B cell (primary cell): ENCODE results near the gene ROPN1B. TPM values are rescaled to one million over a fixed set of nuclear protein-coding genes. Genes with fewer than 3 reads are reported as not detected.

Experiments used
- ATAC-seq: fragments of 200-7000 bp; cut with Tn5 transposase; one replicate; pipeline ENCODE4 v1.10.0; 2021; ENCODE audit warnings: low read depth, mild to moderate bottlenecking, moderate number of reproducible peaks, moderate library complexity
- CTCF ChIA-PET: fragments of 350-600 bp; sonication (Branson Sonifier 250); formaldehyde crosslinking; loops from one replicate; lab custom pipeline; 2021; ENCODE audit warnings: antibody characterized with exemption, inconsistent platforms; lab: Charles Lee
- POLR2A ChIA-PET: fragments of 350-600 bp; sonication (Branson Sonifier 250); formaldehyde crosslinking; loops from one replicate; lab custom pipeline; 2021; ENCODE audit warnings: antibody characterized with exemption; lab: Charles Lee
- DNase-seq: peaks from one replicate; pipeline ENCODE4 v3.0.0; 2013
- H2AFZ ChIP-seq: 2 replicates; pipeline ENCODE4 v1.6.1; 2012; ENCODE audit warnings: mild to moderate bottlenecking, low read depth, low read length; ENCODE audit not compliant: insufficient read depth, poor library complexity, severe bottlenecking
- H3K27ac ChIP-seq, 2 donors: 1 replicate in 1 of 2; 2 replicates in 1 of 2; pipeline ENCODE4 v1.5.1; 2012 to 2013; ENCODE audit warnings: low read length in 2 of 2, mild to moderate bottlenecking in 2 of 2, moderate library complexity in 1 of 2
- H3K27me3 ChIP-seq, 4 experiments: fragments of 200-600 bp in 1 of 4; sonication (generic) in 1 of 4; replicated peaks in 1 of 4; 1 replicate in 2 of 4; 2 replicates in 2 of 4; pipeline versions ENCODE4 v1.6.1 to v1.7.0; 2013 to 2016; ENCODE audit warnings: low read length in 3 of 4, mild to moderate bottlenecking in 2 of 4, mixed read lengths in 1 of 4, moderate library complexity in 1 of 4; ENCODE audit not compliant: insufficient read depth in 4 of 4, control insufficient read depth in 3 of 4; ENCODE audit errors: control extremely low read depth in 1 of 4
- H3K36me3 ChIP-seq, 2 experiments: replicated peaks in 1 of 2; 1 replicate in 1 of 2; 2 replicates in 1 of 2; pipeline versions ENCODE4 v1.6.1 to v1.7.1; 2013; ENCODE audit warnings: low read length in 1 of 2; ENCODE audit not compliant: insufficient read depth in 2 of 2, control insufficient read depth in 1 of 2; ENCODE audit errors: control extremely low read depth in 1 of 2, extremely low read depth in 1 of 2
- H3K4me1 ChIP-seq, 2 donors: fragments of 200-600 bp in 1 of 2; sonication (generic) in 1 of 2; 1 replicate in 1 of 2; 2 replicates in 1 of 2; pipeline versions ENCODE4 v1.5.1 to v1.6.1; 2013 to 2017; ENCODE audit warnings: low read length in 2 of 2; ENCODE audit not compliant: control insufficient read depth in 2 of 2, insufficient read depth in 2 of 2
- H3K4me2 ChIP-seq: replicated peaks from 2 replicates; pipeline ENCODE3; 2012; ENCODE audit warnings: mild to moderate bottlenecking, low read depth, low read length; ENCODE audit not compliant: poor library complexity, severe bottlenecking
- H3K4me3 ChIP-seq, 5 experiments: fragments of 200-600 bp in 1 of 5; sonication (generic) in 1 of 5; 1 replicate in 3 of 5; 2 replicates in 2 of 5; pipeline versions ENCODE4 v1.5.1 to v1.7.0; 2011 to 2016; ENCODE audit warnings: low read length in 4 of 5, mild to moderate bottlenecking in 4 of 5, low read depth in 2 of 5, control low read depth in 1 of 5, moderate library complexity in 1 of 5; ENCODE audit not compliant: insufficient read depth in 1 of 5; ENCODE audit errors: control extremely low read depth in 1 of 5, extremely low read depth in 1 of 5
- H3K79me2 ChIP-seq: fragments of 200-600 bp; sonication (generic); one replicate; pipeline ENCODE4 v1.6.0; 2016; ENCODE audit warnings: low read length; ENCODE audit not compliant: control insufficient read depth, insufficient read depth
- H3K9ac ChIP-seq: fragments of 200-600 bp; sonication (generic); 2 replicates; pipeline ENCODE4 v1.6.1; 2017; ENCODE audit warnings: mild to moderate bottlenecking, low read length, moderate library complexity
- H3K9me3 ChIP-seq, 3 donors: one replicate each; pipeline versions ENCODE4 v1.6.1 to v1.7.1; 2013; ENCODE audit warnings: low read length in 2 of 3; ENCODE audit not compliant: control insufficient read depth in 2 of 3, insufficient read depth in 1 of 3; ENCODE audit errors: control extremely low read depth in 1 of 3
- H4K20me1 ChIP-seq: 2 replicates; pipeline ENCODE4 v1.6.0; 2012; ENCODE audit warnings: mild to moderate bottlenecking, low read length; ENCODE audit not compliant: insufficient read depth, control insufficient read depth, poor library complexity, severe bottlenecking
- H3K27ac Mint-ChIP-seq: one replicate; pipeline ENCODE4 v1.8.0; 2021; ENCODE audit warnings: mixed read lengths
- H3K27me3 Mint-ChIP-seq: one replicate; pipeline ENCODE4 v1.8.0; 2021; ENCODE audit warnings: mixed read lengths
- H3K4me1 Mint-ChIP-seq: one replicate; pipeline ENCODE4 v1.8.0; 2021; ENCODE audit warnings: mixed read lengths
- H3K4me3 Mint-ChIP-seq: one replicate; pipeline ENCODE4 v1.8.0; 2021; ENCODE audit warnings: mixed read lengths
- H3K9me3 Mint-ChIP-seq: one replicate; pipeline ENCODE4 v1.8.0; 2022; ENCODE audit warnings: mixed read lengths; ENCODE audit not compliant: insufficient read depth
- EZH2 ChIP-seq: IDR thresholded peaks from 2 replicates; pipeline ENCODE4 v1.6.1; 2012; ENCODE audit warnings: borderline replicate concordance, low read depth, mild to moderate bottlenecking, moderate library complexity, low read length; ENCODE audit not compliant: insufficient read depth, poor library complexity, severe bottlenecking
- WGBS: methylation state at CpG from one replicate; pipeline ENCODE4 v1.1.5; 2013; ENCODE audit warnings: missing lambda C conversion rate; ENCODE audit not compliant: insufficient coverage; 5-methylcytosine and 5-hydroxymethylcytosine counted together
- intact Hi-C: fragments of 100-400 bp; cut with micrococcal nuclease; formaldehyde crosslinking; loops from one replicate; pipeline ENCODE4 v1.10.0; 2022
- polyA plus RNA-seq: library from polyadenylated mRNA; depleted of rRNA; stranded (reverse); fragments of >200 nt; gene quantifications from 2 replicates; pipeline ENCODE4 v1.2.3, GENCODE V29; 2012
- total RNA-seq, 2 donors: library from RNA; stranded (reverse); fragments of 120-200 nt in 1 of 2; gene quantifications; 1 replicate in 1 of 2; 2 replicates in 1 of 2; pipeline versions ENCODE4 v1.2.3 to v1.2.4, GENCODE V29; 2013 to 2022
- TF ChIP-seq, protein P1 (sequence below): fragments of 200-600 bp; IDR thresholded peaks from one replicate; pipeline ENCODE4 v1.8.0; 2022; ENCODE audit warnings: antibody characterized with exemption, mild to moderate bottlenecking

ROPN1B gene
- total and polyA plus RNA-seq, 2 donors (not counting 1 experiment from before 2014, with no cell fraction given): not detected

DNA sequence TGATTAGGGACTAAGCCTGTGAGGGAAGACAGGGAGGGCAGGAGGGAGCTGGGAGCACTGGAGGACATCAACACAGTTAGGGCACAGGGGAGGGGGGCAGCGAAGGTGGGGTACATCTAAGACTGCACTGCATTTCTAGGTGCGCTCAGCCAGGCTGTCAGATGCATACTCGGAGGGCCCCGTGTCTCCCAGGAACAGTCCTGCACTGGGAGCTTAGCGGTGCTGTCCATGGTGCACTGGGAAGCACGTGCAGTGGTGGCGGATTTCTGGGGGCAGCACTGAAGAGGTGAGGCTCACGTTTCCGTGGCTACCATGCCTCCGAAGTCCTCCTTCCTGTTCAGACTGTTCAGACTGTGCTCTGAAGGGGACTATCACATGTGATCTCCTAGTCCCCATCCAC is 54.4 kb downstream of the ROPN1B start:
- H3K9ac ChIP-seq: no peak overlapping the region
- H3K4me1 ChIP-seq: peaks cover 0 to 17% of the 10 kb centered on the region in 2 donors
- POLR2A ChIA-PET: no interaction called here
- H3K4me2 ChIP-seq: no peak overlapping the region
- DNase-seq (no peak), ATAC-seq (no peak)
- H4K20me1 ChIP-seq: no peaks in the 10 kb centered on the region
- intact Hi-C loops: no loop called here
- no peak overlapping the region for H3K4me3 ChIP-seq
- no peaks in the 10 kb centered on the region for H3K79me2 ChIP-seq
- Mint-ChIP-seq H3K4me1 (peaks cover 14% of the 10 kb centered on the region), H3K4me3 (no peak overlapping the region), H3K27ac (no peak overlapping the region), H3K27me3 (no peaks in the 10 kb centered on the region), H3K9me3 (peaks cover 3% of the 10 kb centered on the region)
- peaks cover 0 to 6% (median 6%) of the 10 kb centered on the region in 3 donors for H3K9me3 ChIP-seq
- H2AFZ ChIP-seq: no peak overlapping the region
- H3K36me3 ChIP-seq: peaks cover 0 to 12% of the 10 kb centered on the region in 2 experiments
- CTCF ChIA-PET: no interaction called here
- no peaks in the 10 kb centered on the region for H3K27me3 ChIP-seq
- WGBS: 96% methylated on average over 10 of the region's 10 CpGs
- no peak overlapping the region for H3K27ac ChIP-seq
- TF ChIP-seq EZH2: no peak
- TF ChIP-seq, protein P1, sequence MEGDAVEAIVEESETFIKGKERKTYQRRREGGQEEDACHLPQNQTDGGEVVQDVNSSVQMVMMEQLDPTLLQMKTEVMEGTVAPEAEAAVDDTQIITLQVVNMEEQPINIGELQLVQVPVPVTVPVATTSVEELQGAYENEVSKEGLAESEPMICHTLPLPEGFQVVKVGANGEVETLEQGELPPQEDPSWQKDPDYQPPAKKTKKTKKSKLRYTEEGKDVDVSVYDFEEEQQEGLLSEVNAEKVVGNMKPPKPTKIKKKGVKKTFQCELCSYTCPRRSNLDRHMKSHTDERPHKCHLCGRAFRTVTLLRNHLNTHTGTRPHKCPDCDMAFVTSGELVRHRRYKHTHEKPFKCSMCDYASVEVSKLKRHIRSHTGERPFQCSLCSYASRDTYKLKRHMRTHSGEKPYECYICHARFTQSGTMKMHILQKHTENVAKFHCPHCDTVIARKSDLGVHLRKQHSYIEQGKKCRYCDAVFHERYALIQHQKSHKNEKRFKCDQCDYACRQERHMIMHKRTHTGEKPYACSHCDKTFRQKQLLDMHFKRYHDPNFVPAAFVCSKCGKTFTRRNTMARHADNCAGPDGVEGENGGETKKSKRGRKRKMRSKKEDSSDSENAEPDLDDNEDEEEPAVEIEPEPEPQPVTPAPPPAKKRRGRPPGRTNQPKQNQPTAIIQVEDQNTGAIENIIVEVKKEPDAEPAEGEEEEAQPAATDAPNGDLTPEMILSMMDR: no peak

DNA sequence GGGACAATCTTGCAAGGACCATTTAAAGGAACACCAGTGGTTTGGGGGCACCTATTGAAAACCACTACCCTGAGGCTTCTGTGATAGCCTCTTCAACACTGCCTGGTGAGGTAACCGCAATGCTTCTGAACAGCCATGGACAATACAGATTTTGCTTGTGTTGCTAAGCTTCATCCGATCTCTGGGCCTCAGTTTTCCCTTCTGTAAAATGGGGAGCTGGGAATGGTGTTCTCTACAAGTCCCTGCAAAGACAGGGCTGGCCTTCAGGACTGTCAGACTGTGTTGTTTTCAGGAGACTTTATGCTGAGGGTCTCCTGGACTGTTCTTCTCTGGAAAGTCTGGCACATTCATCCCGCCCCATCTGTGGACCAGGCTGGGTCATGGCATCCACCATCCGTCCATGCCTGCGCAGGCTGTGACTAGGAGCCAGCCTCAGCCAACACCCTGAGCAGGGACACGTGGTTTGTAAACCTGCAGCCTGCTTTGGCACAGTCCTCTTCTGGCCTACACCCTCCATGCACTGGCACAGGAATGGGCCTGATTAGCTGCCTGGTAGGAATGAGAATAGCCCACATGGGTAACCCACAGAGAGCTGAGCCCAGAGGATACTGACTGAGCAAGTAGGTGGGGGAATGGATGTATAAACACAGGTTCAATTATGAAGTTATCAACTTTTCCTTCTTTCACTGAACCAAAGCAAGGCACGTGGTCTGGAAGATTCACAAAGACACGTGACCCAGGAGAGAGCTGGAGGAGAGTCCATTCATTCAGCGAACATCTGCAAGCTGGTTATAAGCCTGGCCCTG is 55.3 kb downstream of the ROPN1B start:
- H2AFZ ChIP-seq: no peak overlapping the region
- Mint-ChIP-seq H3K4me1 (peaks cover 14% of the 10 kb centered on the region), H3K27me3 (no peaks in the 10 kb centered on the region), H3K9me3 (peaks cover 6% of the 10 kb centered on the region), H3K4me3 (no peak overlapping the region), H3K27ac (no peak overlapping the region)
- H3K27me3 ChIP-seq: no peaks in the 10 kb centered on the region
- peaks cover 0 to 11% (median 10%) of the 10 kb centered on the region in 3 donors for H3K9me3 ChIP-seq
- no peak overlapping the region for H3K27ac ChIP-seq
- ATAC-seq: no peak
- H4K20me1 ChIP-seq: no peaks in the 10 kb centered on the region
- no peak overlapping the region for H3K4me3 ChIP-seq
- H3K79me2 ChIP-seq: no peaks in the 10 kb centered on the region
- TF ChIP-seq EZH2: no peak
- TF ChIP-seq, protein P1: no peak
- no peak for DNase-seq
- peaks cover 0 to 17% of the 10 kb centered on the region in 2 donors for H3K4me1 ChIP-seq
- H3K4me2 ChIP-seq: no peak overlapping the region
- intact Hi-C loops: no loop called here
- ChIA-PET CTCF (no interaction called here), POLR2A (no interaction called here)
- H3K9ac ChIP-seq: no peak overlapping the region
- WGBS: 98% methylated on average over 9 of the region's 9 CpGs
- peaks cover 0 to 15% of the 10 kb centered on the region in 2 experiments for H3K36me3 ChIP-seq
